ENCODE data around the gene WAPL.

- TF ChIP-seq RAD21 (IDR thresholded peaks at IDR 0.05 in 1 of 2, conservative IDR thresholded peaks at IDR 0.05 in 1 of 2; ENCODE audit: low read depth in 2 of 2, low read length in 2 of 2) = no peak
- TF ChIP-seq POLR2AphosphoS5 (IDR thresholded peaks at IDR 0.05; ENCODE audit: low read depth, low read length) = no peak
- no peak for TF ChIP-seq SIN3A (conservative IDR thresholded peaks at IDR 0.05 in 1 of 2, IDR thresholded peaks at IDR 0.05 in 1 of 2; ENCODE audit: low read depth in 1 of 2, low read length in 2 of 2)
- no peak for TF ChIP-seq POLR2A (IDR thresholded peaks at IDR 0.05; ENCODE audit: control extremely low read depth in 1 of 2, low read depth in 2 of 2, low read length in 2 of 2)
- no peak for TF ChIP-seq POU5F1 (IDR thresholded peaks at IDR 0.05; ENCODE audit: low read depth, low read length)
- no peak for TF ChIP-seq EP300 (IDR thresholded peaks at IDR 0.05; ENCODE audit: borderline replicate concordance in 1 of 2, low read depth in 2 of 2, low read length in 2 of 2)
- TF ChIP-seq ATF3 (IDR thresholded peaks at IDR 0.05; ENCODE audit: insufficient read depth, low read depth, low read length) = no peak
- TF ChIP-seq, protein P1, sequence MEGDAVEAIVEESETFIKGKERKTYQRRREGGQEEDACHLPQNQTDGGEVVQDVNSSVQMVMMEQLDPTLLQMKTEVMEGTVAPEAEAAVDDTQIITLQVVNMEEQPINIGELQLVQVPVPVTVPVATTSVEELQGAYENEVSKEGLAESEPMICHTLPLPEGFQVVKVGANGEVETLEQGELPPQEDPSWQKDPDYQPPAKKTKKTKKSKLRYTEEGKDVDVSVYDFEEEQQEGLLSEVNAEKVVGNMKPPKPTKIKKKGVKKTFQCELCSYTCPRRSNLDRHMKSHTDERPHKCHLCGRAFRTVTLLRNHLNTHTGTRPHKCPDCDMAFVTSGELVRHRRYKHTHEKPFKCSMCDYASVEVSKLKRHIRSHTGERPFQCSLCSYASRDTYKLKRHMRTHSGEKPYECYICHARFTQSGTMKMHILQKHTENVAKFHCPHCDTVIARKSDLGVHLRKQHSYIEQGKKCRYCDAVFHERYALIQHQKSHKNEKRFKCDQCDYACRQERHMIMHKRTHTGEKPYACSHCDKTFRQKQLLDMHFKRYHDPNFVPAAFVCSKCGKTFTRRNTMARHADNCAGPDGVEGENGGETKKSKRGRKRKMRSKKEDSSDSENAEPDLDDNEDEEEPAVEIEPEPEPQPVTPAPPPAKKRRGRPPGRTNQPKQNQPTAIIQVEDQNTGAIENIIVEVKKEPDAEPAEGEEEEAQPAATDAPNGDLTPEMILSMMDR (IDR thresholded peaks at IDR 0.05; ENCODE audit: control extremely low read depth in 1 of 3, insufficient read depth in 1 of 3, low read depth in 1 of 3, low read length in 3 of 3) = no peak
Measured at GRCh38 chr10:86419101-86419500, 102.5 kb downstream of the WAPL start.

Measured in H1 (cell line).